PC-3 (cell line): ENCODE results near the gene OPALIN. TPM values are rescaled to one million over a fixed set of nuclear protein-coding genes. Genes with fewer than 3 reads are reported as not detected.

ENCODE experiments used
- ATAC-seq: fragments of 200-7000 bp; cut with Tn5 transposase; 2 replicates; pipeline ENCODE4 v1.9.1; 2020; ENCODE audit warnings: mild to moderate bottlenecking, moderate library complexity
- BruUV-seq: library from RNA; stranded (reverse); fragments of 400-500 nt; replicated peaks from 2 replicates; lab custom pipeline; 2021; lab: Mats Ljungman, UMichigan
- CTCF ChIA-PET: fragments of 300-600 bp; sonication (Branson Sonifier 250); formaldehyde crosslinking; loops from one replicate; lab custom pipeline; 2022; ENCODE audit warnings: antibody characterized with exemption; lab: Charles Lee
- POLR2A ChIA-PET: fragments of 300-600 bp; sonication (Branson Sonifier 250); formaldehyde crosslinking; loops from one replicate; lab custom pipeline; 2022; ENCODE audit warnings: antibody characterized with exemption; ENCODE audit not compliant: unreplicated experiment; lab: Charles Lee
- DNase-seq: peaks from one replicate; pipeline ENCODE4 v3.0.0-alpha.2; 2015
- H2AFZ ChIP-seq: fragments of 300-600 bp; sonication (generic); 2 replicates; pipeline ENCODE4 v1.6.0; 2016; ENCODE audit warnings: antibody characterized with exemption, low read length
- H3F3A ChIP-seq: fragments of 300-600 bp; sonication (generic); one replicate; pipeline ENCODE4 v1.6.0; 2017; ENCODE audit warnings: antibody characterized with exemption, low read length, control low read depth, mild to moderate bottlenecking; ENCODE audit not compliant: unreplicated experiment
- H3K27ac ChIP-seq: fragments of 300-600 bp; sonication (generic); 2 replicates; pipeline ENCODE4 v1.5.1; 2016; ENCODE audit warnings: mild to moderate bottlenecking, low read length
- H3K27me3 ChIP-seq: fragments of 300-600 bp; sonication (generic); 2 replicates; pipeline ENCODE4 v1.6.1; 2016; ENCODE audit warnings: low read length, mixed read lengths
- H3K36me3 ChIP-seq: fragments of 300-600 bp; sonication (generic); 2 replicates; pipeline ENCODE4 v1.6.1; 2016; ENCODE audit warnings: low read depth, mixed run types, low read length, mixed read lengths
- H3K4me1 ChIP-seq: fragments of 300-600 bp; sonication (generic); 2 replicates; pipeline ENCODE4 v1.5.1; 2016; ENCODE audit warnings: low read length; ENCODE audit not compliant: insufficient read depth
- H3K4me2 ChIP-seq: fragments of 300-600 bp; sonication (generic); 2 replicates; pipeline ENCODE4 v1.6.0; 2016; ENCODE audit warnings: low read length
- H3K4me3 ChIP-seq: fragments of 300-600 bp; sonication (generic); 2 replicates; pipeline ENCODE4 v1.5.1; 2016; ENCODE audit warnings: mild to moderate bottlenecking, low read length, mixed read lengths
- H3K79me2 ChIP-seq: fragments of 300-600 bp; sonication (generic); 2 replicates; pipeline ENCODE4 v1.6.1; 2017; ENCODE audit warnings: low read length, mixed read lengths
- H3K9ac ChIP-seq: fragments of 300-600 bp; sonication (generic); 2 replicates; pipeline ENCODE4 v1.6.0; 2016; ENCODE audit warnings: mild to moderate bottlenecking, low read length
- H3K9me2 ChIP-seq: fragments of 300-600 bp; sonication (generic); replicated peaks from 2 replicates; pipeline ENCODE4 v1.6.1; 2016; ENCODE audit warnings: mixed run types, low read length, mixed read lengths
- H3K9me3 ChIP-seq: fragments of 300-600 bp; sonication (generic); 2 replicates; pipeline ENCODE4 v1.6.1; 2016; ENCODE audit warnings: low read length, mixed read lengths
- H4K20me1 ChIP-seq: fragments of 300-600 bp; sonication (generic); 2 replicates; pipeline ENCODE4 v1.6.1; 2016; ENCODE audit warnings: low read length, mixed read lengths
- CTCF ChIP-seq: fragments of 300-600 bp; sonication (generic); conservative IDR thresholded peaks from 2 replicates; pipeline ENCODE4 v1.5.1; 2017; ENCODE audit warnings: antibody characterized with exemption, low read depth, mild to moderate bottlenecking, low read length
- EZH2 ChIP-seq: fragments of 300-600 bp; sonication (generic); IDR thresholded peaks from one replicate; pipeline ENCODE4 v1.6.1; 2017; ENCODE audit warnings: antibody characterized with exemption, mild to moderate bottlenecking, low read length; ENCODE audit not compliant: unreplicated experiment
- EZH2phosphoT487 ChIP-seq: fragments of 300-600 bp; sonication (generic); IDR thresholded peaks from 2 replicates; pipeline ENCODE4 v1.6.1; 2018; ENCODE audit warnings: mild to moderate bottlenecking, antibody characterized with exemption, low read length, borderline replicate concordance
- intact Hi-C: fragments of 100-400 bp; cut with micrococcal nuclease; formaldehyde crosslinking; loops from 2 replicates; pipeline ENCODE4 v1.9.0; 2023
- total RNA-seq: library from RNA; depleted of rRNA; stranded (reverse); fragments of >200 nt; gene quantifications from 2 replicates; pipeline ENCODE4 v1.2.3, GENCODE V29; 2014

OPALIN gene
- total RNA-seq, 1 experiment from 2014 or later, result not detected

- BruUV-seq, result no TSS peak
- no peak for DNase-seq
Measured at GRCh38 chr10:96301616-96302015, 57.2 kb downstream of the OPALIN start.

GRCh38 chr10:96299383-96299782, 59.4 kb downstream of the OPALIN start:
- no peaks in the 10 kb centered on the region for H4K20me1 ChIP-seq
- intact Hi-C loops, result loop anchor here (10.0 kb wide), 2 partner anchors 75 to 455 kb away; no protein-coding TSS in a partner anchor
- TF ChIP-seq EZH2phosphoT487 (no peak), EZH2 (no peak), CTCF (no peak)
- ATAC-seq (no peak), DNase-seq (no peak)
- H3K9me3 ChIP-seq, result no peaks in the 10 kb centered on the region
- no peaks in the 10 kb centered on the region for H3K36me3 ChIP-seq
- no peaks in the 10 kb centered on the region for H3K79me2 ChIP-seq
- no peaks in the 10 kb centered on the region for H3K4me1 ChIP-seq
- BruUV-seq, result no TSS peak
- H3K4me3 ChIP-seq, result no peak overlapping the region
- ChIA-PET CTCF (no interaction called here), POLR2A (no interaction called here)
- peaks cover 81% of the 10 kb centered on the region for H3K27me3 ChIP-seq
- no peak overlapping the region for H2AFZ ChIP-seq
- no peak overlapping the region for H3K27ac ChIP-seq
- no peak overlapping the region for H3K4me2 ChIP-seq
- no peaks in the 10 kb centered on the region for H3K9me2 ChIP-seq
- no peak overlapping the region for H3K9ac ChIP-seq
- no peaks in the 10 kb centered on the region for H3F3A ChIP-seq

More at GRCh38 chr10:96301616-96302015, 57.2 kb downstream of the OPALIN start:
- ChIA-PET POLR2A (no interaction called here), CTCF (no interaction called here)
- H4K20me1 ChIP-seq, result no peaks in the 10 kb centered on the region
- H2AFZ ChIP-seq, result no peak overlapping the region
- H3K27ac ChIP-seq, result no peak overlapping the region
- H3K79me2 ChIP-seq, result no peaks in the 10 kb centered on the region
- peaks cover 85% of the 10 kb centered on the region for H3K27me3 ChIP-seq
- no peak overlapping the region for H3K9ac ChIP-seq
- no peak overlapping the region for H3K4me2 ChIP-seq
- no peaks in the 10 kb centered on the region for H3K9me2 ChIP-seq
- no peaks in the 10 kb centered on the region for H3K4me1 ChIP-seq
- no peak for ATAC-seq
- H3F3A ChIP-seq, result no peaks in the 10 kb centered on the region
- no peak overlapping the region for H3K4me3 ChIP-seq
- no peaks in the 10 kb centered on the region for H3K9me3 ChIP-seq
- TF ChIP-seq EZH2phosphoT487 (no peak), CTCF (no peak), EZH2 (no peak)
- intact Hi-C loops, result no loop called here
- H3K36me3 ChIP-seq, result no peaks in the 10 kb centered on the region

GRCh38 chr10:96298362-96298761, 60.4 kb downstream of the OPALIN start:
- Histone ChIP-seq H3F3A (no peaks in the 10 kb centered on the region), H4K20me1 (no peaks in the 10 kb centered on the region), H3K9ac (no peak overlapping the region), H3K27me3 (peaks cover 73% of the 10 kb centered on the region), H3K27ac (no peak overlapping the region), H3K9me2 (no peaks in the 10 kb centered on the region), H3K4me3 (no peak overlapping the region), H3K79me2 (no peaks in the 10 kb centered on the region), H3K4me1 (no peaks in the 10 kb centered on the region), H2AFZ (no peak overlapping the region), H3K36me3 (no peaks in the 10 kb centered on the region), H3K9me3 (no peaks in the 10 kb centered on the region), H3K4me2 (no peak overlapping the region)
- ATAC-seq (no peak), DNase-seq (no peak)
- CTCF ChIA-PET, result no interaction called here
- intact Hi-C loops, result loop anchor here (10.0 kb wide), 2 partner anchors 74 to 454 kb away; no protein-coding TSS in a partner anchor
- no peak for TF ChIP-seq EZH2phosphoT487
- TF ChIP-seq EZH2, result no peak
- no peak for TF ChIP-seq CTCF
- no TSS peak for BruUV-seq
- POLR2A ChIA-PET, result no interaction called here
